H1 (cell line): Measurements from ENCODE around the gene AIG1. TPM values are rescaled to one million over a fixed set of nuclear protein-coding genes. Genes with fewer than 3 reads are reported as not detected.

Experiments
- CTCF ChIA-PET: fragments of 300-600 bp; sonication (Branson Sonifier 250); formaldehyde crosslinking; loops from one replicate; lab custom pipeline; 2021; ENCODE audit not compliant: partially characterized antibody; lab: Charles Lee
- POLR2A ChIA-PET: fragments of 300-600 bp; sonication (Branson Sonifier 250); formaldehyde crosslinking; loops from one replicate; lab custom pipeline; 2021; ENCODE audit warnings: inconsistent platforms; ENCODE audit not compliant: partially characterized antibody; lab: Charles Lee
- DNase-seq, 2 experiments: peaks; one replicate each; pipeline versions ENCODE4 v3.0.0 to v3.0.0-alpha.2; 2010 to 2022; ENCODE audit warnings: low spot score in 2 of 2, low read depth in 1 of 2, mixed read lengths in 1 of 2
- FAIRE-seq: peaks from 2 replicates; lab custom pipeline; 2011; peaks lifted over from hg19 to GRCh38; lab: Jason Lieb, UNC
- H2AFZ ChIP-seq: 2 replicates; pipeline ENCODE4 v1.8.1; 2012; ENCODE audit warnings: low read length, inconsistent platforms
- H2AK5ac ChIP-seq: 2 replicates; pipeline ENCODE4 v1.6.1; 2013; ENCODE audit warnings: low read depth, low read length
- H2BK120ac ChIP-seq: replicated peaks from 2 replicates; pipeline ENCODE3; 2013; ENCODE audit warnings: low read depth, low read length, inconsistent platforms
- H2BK12ac ChIP-seq: 2 replicates; pipeline ENCODE4 v1.6.1; 2013; ENCODE audit warnings: low read depth, low read length
- H2BK15ac ChIP-seq: 2 replicates; pipeline ENCODE4 v1.6.1; 2013; ENCODE audit warnings: low read length
- H2BK20ac ChIP-seq: 2 replicates; pipeline ENCODE4 v1.6.1; 2013; ENCODE audit warnings: low read length
- H2BK5ac ChIP-seq: 2 replicates; pipeline ENCODE4 v1.6.1; 2013; ENCODE audit warnings: low read depth, low read length
- H3K14ac ChIP-seq: 2 replicates; pipeline ENCODE4 v1.6.1; 2013; ENCODE audit warnings: inconsistent platforms; ENCODE audit not compliant: insufficient read length
- H3K18ac ChIP-seq: 2 replicates; pipeline ENCODE4 v1.6.1; 2013; ENCODE audit warnings: low read length; ENCODE audit errors: extremely low read depth
- H3K23ac ChIP-seq: 2 replicates; pipeline ENCODE4 v1.6.1; 2013; ENCODE audit warnings: inconsistent platforms; ENCODE audit not compliant: insufficient read length
- H3K23me2 ChIP-seq: 2 replicates; pipeline ENCODE4 v1.6.1; 2013; ENCODE audit warnings: low read depth, low read length
- H3K27ac ChIP-seq: 2 replicates; pipeline ENCODE4 v1.6.1; 2011; ENCODE audit warnings: low read depth, low read length, inconsistent platforms
- H3K27me3 ChIP-seq, 4 experiments: replicated peaks in 1 of 4; 1 replicate in 1 of 4; 2 replicates in 3 of 4; pipeline versions ENCODE4 v1.6.1 to v1.8.1; 2011 to 2013; ENCODE audit warnings: low read length in 3 of 4, mild to moderate bottlenecking in 3 of 4, inconsistent platforms in 2 of 4, mixed read lengths in 2 of 4, moderate library complexity in 1 of 4; ENCODE audit not compliant: control insufficient read depth in 3 of 4, insufficient read depth in 3 of 4; ENCODE audit errors: extremely low read depth in 1 of 4
- H3K36me3 ChIP-seq, 4 experiments: 2 replicates each; pipeline versions ENCODE4 v1.6.1 to v1.8.1; 2011 to 2013; ENCODE audit warnings: mild to moderate bottlenecking in 4 of 4, low read length in 3 of 4, moderate library complexity in 2 of 4, control low read depth in 1 of 4, inconsistent platforms in 1 of 4; ENCODE audit not compliant: insufficient read depth in 4 of 4, control insufficient read depth in 2 of 4
- H3K4ac ChIP-seq: replicated peaks from 2 replicates; pipeline ENCODE3; 2013; ENCODE audit warnings: low read length, low read depth, mixed read lengths, inconsistent platforms; ENCODE audit not compliant: insufficient read length
- H3K4me1 ChIP-seq, 4 experiments: replicated peaks in 1 of 4; 1 replicate in 1 of 4; 2 replicates in 3 of 4; pipeline versions ENCODE4 v1.6.1 to v1.8.1; 2011 to 2013; ENCODE audit warnings: low read length in 3 of 4, inconsistent platforms in 2 of 4, mixed read lengths in 1 of 4; ENCODE audit not compliant: insufficient read depth in 4 of 4, control insufficient read depth in 3 of 4
- H3K4me2 ChIP-seq, 2 experiments: 2 replicates each; pipeline versions ENCODE4 v1.6.1 to v1.8.1; 2011 to 2013; ENCODE audit warnings: low read depth in 2 of 2, low read length in 2 of 2, control low read depth in 1 of 2, inconsistent platforms in 1 of 2, mild to moderate bottlenecking in 1 of 2; ENCODE audit not compliant: insufficient read depth in 1 of 2
- H3K4me3 ChIP-seq, 4 experiments: fragments of 200-600, 300-600 bp in 1 of 4; sonication (generic), shearing (Covaris generic), sonication (Bioruptor Twin) in 1 of 4; 2 replicates each; pipeline versions ENCODE4 v1.5.1 to v1.8.1; 2011 to 2016; ENCODE audit warnings: low read length in 4 of 4, low read depth in 3 of 4, control low read depth in 2 of 4, inconsistent platforms in 2 of 4, mild to moderate bottlenecking in 2 of 4, mixed read lengths in 1 of 4, moderate library complexity in 1 of 4; ENCODE audit not compliant: insufficient read depth in 2 of 4; ENCODE audit errors: extremely low read depth in 1 of 4
- H3K56ac ChIP-seq: replicated peaks from 2 replicates; pipeline ENCODE3; 2013; ENCODE audit warnings: low read depth, mild to moderate bottlenecking, mixed read lengths, low read length, inconsistent platforms; ENCODE audit not compliant: insufficient read length
- H3K79me1 ChIP-seq: 2 replicates; pipeline ENCODE4 v1.6.1; 2013; ENCODE audit warnings: low read depth, low read length, control low read depth
- H3K79me2 ChIP-seq, 2 experiments: 2 replicates each; pipeline versions ENCODE4 v1.6.1 to v1.8.1; 2012 to 2013; ENCODE audit warnings: low read length in 2 of 2, mild to moderate bottlenecking in 2 of 2, inconsistent platforms in 1 of 2; ENCODE audit not compliant: insufficient read depth in 2 of 2, control insufficient read depth in 1 of 2
- H3K9ac ChIP-seq, 4 experiments: replicated peaks in 1 of 4; 1 replicate in 1 of 4; 2 replicates in 3 of 4; pipeline versions ENCODE4 v1.6.1 to v1.8.1; 2011 to 2013; ENCODE audit warnings: low read depth in 3 of 4, low read length in 3 of 4, control low read depth in 2 of 4, mild to moderate bottlenecking in 2 of 4, moderate library complexity in 2 of 4, inconsistent platforms in 1 of 4; ENCODE audit errors: extremely low read depth in 1 of 4
- H3K9me3 ChIP-seq, 2 experiments: 2 replicates each; pipeline versions ENCODE4 v1.6.1 to v1.8.1; 2012 to 2013; ENCODE audit warnings: mild to moderate bottlenecking in 2 of 2, moderate library complexity in 2 of 2, control low read depth in 1 of 2, inconsistent platforms in 1 of 2, low read depth in 1 of 2, low read length in 1 of 2, mixed read lengths in 1 of 2; ENCODE audit not compliant: insufficient read depth in 2 of 2
- H4K20me1 ChIP-seq, 2 experiments: replicated peaks in 1 of 2; 2 replicates each; pipeline versions ENCODE3 to v1.8.1; 2011 to 2013; ENCODE audit warnings: inconsistent platforms in 2 of 2, low read length in 2 of 2, mild to moderate bottlenecking in 1 of 2; ENCODE audit not compliant: insufficient read depth in 2 of 2, control insufficient read depth in 1 of 2
- H4K5ac ChIP-seq: 2 replicates; pipeline ENCODE4 v1.6.1; 2013; ENCODE audit warnings: low read length, low read depth, mixed read lengths, inconsistent platforms; ENCODE audit not compliant: insufficient read length
- H4K8ac ChIP-seq: 2 replicates; pipeline ENCODE4 v1.8.0; 2013; ENCODE audit warnings: mild to moderate bottlenecking, moderate library complexity, low read length, inconsistent platforms; ENCODE audit not compliant: insufficient read depth; ENCODE audit errors: extremely low read depth
- H4K91ac ChIP-seq: replicated peaks from 2 replicates; pipeline ENCODE3; 2013; ENCODE audit warnings: low read length, mixed read lengths, inconsistent platforms; ENCODE audit not compliant: insufficient read length
- EZH2 ChIP-seq: fragments of 200-600 bp; sonication (generic); IDR thresholded peaks from 2 replicates; pipeline ENCODE4 v1.7.1; 2012; ENCODE audit warnings: low read depth, mild to moderate bottlenecking, moderate library complexity, low read length, inconsistent platforms; ENCODE audit not compliant: severe bottlenecking
- JUN ChIP-seq: IDR thresholded peaks from 2 replicates; pipeline ENCODE4 v1.6.1; 2011; ENCODE audit warnings: low read depth, mild to moderate bottlenecking, improper control_type of control experiment, low read length
- NANOG ChIP-seq: IDR thresholded peaks from 2 replicates; pipeline ENCODE4 v1.6.1; 2011; ENCODE audit warnings: low read length, low read depth, mild to moderate bottlenecking, inconsistent platforms; ENCODE audit not compliant: insufficient read depth, poor library complexity, severe bottlenecking
- RBBP5 ChIP-seq: IDR thresholded peaks from 2 replicates; pipeline ENCODE4 v1.7.1; 2012; ENCODE audit warnings: low read depth, mild to moderate bottlenecking, inconsistent platforms, low read length, moderate library complexity, borderline replicate concordance
- RNF2 ChIP-seq: fragments of 200-900, 300-1000 bp; sonication (generic); IDR thresholded peaks from 2 replicates; pipeline ENCODE4 v1.7.1; 2016; ENCODE audit warnings: borderline replicate concordance, low read depth, mild to moderate bottlenecking, antibody characterized with exemption, low read length; ENCODE audit not compliant: poor library complexity, severe bottlenecking; ENCODE audit errors: missing control alignments
- SAP30 ChIP-seq: fragments of 300-600 bp; sonication (generic); IDR thresholded peaks from 2 replicates; pipeline ENCODE4 v1.7.1; 2012; ENCODE audit warnings: low read length, moderate library complexity, mild to moderate bottlenecking, inconsistent platforms; ENCODE audit not compliant: insufficient read depth, insufficient replicate concordance
- TAF1 ChIP-seq: IDR thresholded peaks from 2 replicates; pipeline ENCODE4 v1.6.1; 2011; ENCODE audit warnings: mild to moderate bottlenecking, low read depth, low read length
- TAF7 ChIP-seq: optimal IDR thresholded peaks from 2 replicates; pipeline ENCODE3; 2011; ENCODE audit warnings: low read depth, mild to moderate bottlenecking, inconsistent platforms, low read length, moderate library complexity, borderline replicate concordance
- TCF12 ChIP-seq: IDR thresholded peaks from 2 replicates; pipeline ENCODE4 v1.6.1; 2011; ENCODE audit warnings: low read depth, mild to moderate bottlenecking, low read length
- TEAD4 ChIP-seq: IDR thresholded peaks from 2 replicates; pipeline ENCODE4 v1.6.1; 2012; ENCODE audit warnings: low read depth, low read length, inconsistent platforms, mixed read lengths
- WGBS, 2 experiments: shearing (Covaris generic) in 1 of 2; methylation state at CpG; one replicate each; pipeline versions ENCODE4 v1.1.6 to v1.1.7; 2013 to 2015; ENCODE audit warnings: low lambda C conversion rate in 2 of 2, mixed read lengths in 2 of 2, inconsistent platforms in 1 of 2, low coverage in 1 of 2, missing lambda C conversion rate in 1 of 2; ENCODE audit not compliant: insufficient replicate concordance in 2 of 2, insufficient coverage in 1 of 2, insufficient read length in 1 of 2; ENCODE audit errors: extremely low coverage in 1 of 2, missing lambda C conversion rate in 1 of 2; 5-methylcytosine and 5-hydroxymethylcytosine counted together
- polyA plus RNA-seq, 7 experiments: library from polyadenylated mRNA; depleted of rRNA in 3 of 7; stranded (reverse) in 5 of 7; unstranded in 2 of 7; fragments of >200 nt in 5 of 7; fragments of 200-250 nt in 2 of 7; gene quantifications; 1 replicate in 5 of 7; 2 replicates in 1 of 7; 4 replicates in 1 of 7; pipeline versions ENCODE4 v1.2.1 to v1.2.3, GENCODE V29; 2011 to 2013; ENCODE audit warnings: missing spikeins in 2 of 7, mixed read lengths in 2 of 7
- total RNA-seq: library from RNA; stranded (reverse); fragmentation: NEBNext Ultra II Directional; extraction: Animal tissue kit (Norgen Biotek cat#: 25700); gene quantifications from 2 replicates; pipeline ENCODE4 v1.2.1, GENCODE V29; 2021
- TF ChIP-seq, protein P1 (sequence below): IDR thresholded peaks from 2 replicates; pipeline ENCODE4 v1.6.1; 2011; ENCODE audit warnings: low read length, improper control_type of control experiment

Gene AIG1
- total and polyA plus RNA-seq, 2 of the 8 experiments (the other 6 are each of a cell fraction or from before 2014, with no cell fraction given) = 56.6 to 58.4 TPM

DNA sequence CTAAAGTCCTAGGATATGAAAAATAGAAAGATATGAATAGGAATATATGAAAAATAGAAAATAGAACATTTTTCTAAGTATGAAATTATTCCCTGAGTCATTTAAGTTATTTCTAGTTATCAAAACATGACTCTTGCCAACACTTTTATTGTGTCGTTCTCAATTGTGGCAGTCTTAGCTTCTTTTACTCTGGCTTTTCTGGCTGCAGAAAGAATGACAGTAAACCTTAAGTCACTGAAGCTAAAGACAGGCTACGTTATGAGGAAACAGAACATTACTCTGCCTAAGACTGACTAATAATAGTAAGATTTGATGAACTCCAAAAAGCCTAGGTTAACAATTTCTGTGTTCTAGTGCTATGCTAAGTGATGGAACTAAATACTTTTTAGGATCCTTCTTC, 74.6 kb downstream of the AIG1 start:
- Histone ChIP-seq H4K91ac (no peak overlapping the region), H2BK5ac (no peak overlapping the region), H3K4me1 (no peaks in the 10 kb centered on the region), H4K5ac (no peak overlapping the region), H3K9ac (no peak overlapping the region), H3K4me2 (no peak overlapping the region), H3K79me1 (no peaks in the 10 kb centered on the region), H3K4me3 (no peak overlapping the region), H3K9me3 (peaks cover 3 to 10% of the 10 kb centered on the region in 2 experiments; a peak in 3 of 4 replicates), H2BK15ac (no peak overlapping the region), H3K27me3 (no peaks in the 10 kb centered on the region), H3K79me2 (no peaks in the 10 kb centered on the region), H4K20me1 (no peaks in the 10 kb centered on the region), H3K36me3 (peaks cover 0 to 15% (median 4%) of the 10 kb centered on the region in 4 experiments; a peak in 4 of 8 replicates), H3K18ac (no peak overlapping the region), H3K23ac (no peak overlapping the region), H2BK12ac (no peak overlapping the region), H4K8ac (no peak overlapping the region), H2AK5ac (no peak overlapping the region), H2BK120ac (no peak overlapping the region), H3K14ac (no peak overlapping the region), H3K56ac (no peak overlapping the region), H2BK20ac (no peak overlapping the region), H2AFZ (no peak overlapping the region), H3K23me2 (no peaks in the 10 kb centered on the region), H3K4ac (no peak overlapping the region), H3K27ac (no peak overlapping the region)
- no peak for FAIRE-seq
- ChIA-PET POLR2A (no interaction called here), CTCF (interaction anchor here (0.7 kb wide), 1 partner anchor 434 kb away, joined by 3 read pairs; no protein-coding TSS in a partner anchor)
- TF ChIP-seq TAF1 (no peak), RNF2 (no peak), SAP30 (no peak), TAF7 (no peak), EZH2 (no peak), TCF12 (no peak), NANOG (no peak), JUN (no peak), TEAD4 (no peak), RBBP5 (no peak)
- TF ChIP-seq, protein P1, sequence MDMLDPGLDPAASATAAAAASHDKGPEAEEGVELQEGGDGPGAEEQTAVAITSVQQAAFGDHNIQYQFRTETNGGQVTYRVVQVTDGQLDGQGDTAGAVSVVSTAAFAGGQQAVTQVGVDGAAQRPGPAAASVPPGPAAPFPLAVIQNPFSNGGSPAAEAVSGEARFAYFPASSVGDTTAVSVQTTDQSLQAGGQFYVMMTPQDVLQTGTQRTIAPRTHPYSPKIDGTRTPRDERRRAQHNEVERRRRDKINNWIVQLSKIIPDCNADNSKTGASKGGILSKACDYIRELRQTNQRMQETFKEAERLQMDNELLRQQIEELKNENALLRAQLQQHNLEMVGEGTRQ = no peak
- 87% methylated on average over 2 of the region's 2 CpGs; no CpG with 5 or more reads in 1 of the 2 experiments for WGBS, 2 experiments
- no peak for DNase-seq
